G401.6 (cell line): ENCODE results near the gene TEX51.

Experiments used
- FAIRE-seq: peaks from 2 replicates; lab custom pipeline; 2012; peaks lifted over from hg19 to GRCh38; lab: Jason Lieb, UNC

The TEX51 gene

GRCh38 chr2:126879348-126880298 is 19.1 kb upstream of the TEX51 start:
- no peak for FAIRE-seq

GRCh38 chr2:126880324-126880723 is 18.4 kb upstream of the TEX51 start:
- no peak for FAIRE-seq

- no peak for FAIRE-seq
These were observed 17.9 kb upstream of the TEX51 start for GRCh38 chr2:126880817-126881216.

- no peak for FAIRE-seq
These were observed 17.1 kb upstream of the TEX51 start for GRCh38 chr2:126881591-126881990.

- FAIRE-seq = no peak
These were observed 16.5 kb upstream of the TEX51 start for GRCh38 chr2:126882181-126882580.

GRCh38 chr2:126882736-126883665 is 15.7 kb upstream of the TEX51 start:
- FAIRE-seq = no peak

- FAIRE-seq = no peak
These were observed 15.0 kb upstream of the TEX51 start for GRCh38 chr2:126883666-126884040.

GRCh38 chr2:126884861-126885750 is 13.6 kb upstream of the TEX51 start:
- no peak for FAIRE-seq

GRCh38 chr2:126885751-126886210 is 12.9 kb upstream of the TEX51 start:
- FAIRE-seq = no peak

- no peak for FAIRE-seq
These were observed 12.3 kb upstream of the TEX51 start for GRCh38 chr2:126886211-126886915.

- FAIRE-seq = no peak
These were observed 11.8 kb upstream of the TEX51 start for GRCh38 chr2:126886916-126887280.

- no peak for FAIRE-seq
These were observed 11.2 kb upstream of the TEX51 start for GRCh38 chr2:126887506-126887905.

GRCh38 chr2:126888046-126888445 is 10.6 kb upstream of the TEX51 start:
- no peak for FAIRE-seq

- no peak for FAIRE-seq
These were observed 9.6 kb upstream of the TEX51 start for GRCh38 chr2:126889071-126889470.

GRCh38 chr2:126889496-126890135 is 9.1 kb upstream of the TEX51 start:
- no peak for FAIRE-seq

- FAIRE-seq = no peak
These were observed 8.6 kb upstream of the TEX51 start for GRCh38 chr2:126890136-126890510.

GRCh38 chr2:126890551-126891450 is 7.9 kb upstream of the TEX51 start:
- FAIRE-seq = no peak

GRCh38 chr2:126891681-126892500 is 6.8 kb upstream of the TEX51 start:
- no peak for FAIRE-seq

- FAIRE-seq = no peak
These were observed 5.5 kb upstream of the TEX51 start for GRCh38 chr2:126893153-126893552.
